ENCODE measurements around the gene KIAA1755. TPM values are rescaled to one million over a fixed set of nuclear protein-coding genes. Genes with fewer than 3 reads are reported as not detected.

The KIAA1755 gene
- total RNA-seq, 4 donors from 2014 or later: 0.12 to 3.4 (median 0.39) TPM

DNA sequence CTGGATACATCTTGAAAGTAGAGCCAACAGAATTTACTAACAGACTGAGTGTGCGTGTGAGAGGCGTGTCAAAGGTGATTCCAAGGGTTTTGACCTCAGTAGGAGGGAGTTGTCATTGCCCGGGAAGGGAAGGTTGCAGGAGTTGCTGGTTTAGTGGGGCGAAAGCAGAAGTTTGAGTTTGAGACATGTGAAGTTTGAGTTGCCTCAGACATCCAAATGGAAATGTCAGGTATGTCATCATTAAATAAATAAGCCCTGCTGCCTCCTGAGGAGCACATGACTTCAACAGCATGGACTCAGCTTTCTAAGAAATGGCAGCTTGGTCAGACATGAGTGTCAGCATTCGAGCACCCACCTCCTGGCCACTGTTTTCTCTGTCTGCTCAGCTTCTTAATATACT, 68.9 kb downstream of the KIAA1755 start:
- intact Hi-C loops (cut with DNase I): no loop called here
- DNase-seq: no peak
- no peaks in the 10 kb centered on the region for H3K9me3 ChIP-seq
- peaks cover 0 to 10% (median 0%) of the 10 kb centered on the region in 4 donors for H3K27me3 ChIP-seq
- H3K36me3 ChIP-seq: no peaks in the 10 kb centered on the region
- peak overlapping the region in 3 of 4 donors; percentile 13 to 51 (median 38) for H3K27ac ChIP-seq
- 75% methylated on average over 5 of the region's 5 CpGs for WGBS, 2 donors
- H3K4me1 ChIP-seq: peaks cover 7 to 27% (median 8%) of the 10 kb centered on the region in 3 donors
- TF ChIP-seq, protein P1, sequence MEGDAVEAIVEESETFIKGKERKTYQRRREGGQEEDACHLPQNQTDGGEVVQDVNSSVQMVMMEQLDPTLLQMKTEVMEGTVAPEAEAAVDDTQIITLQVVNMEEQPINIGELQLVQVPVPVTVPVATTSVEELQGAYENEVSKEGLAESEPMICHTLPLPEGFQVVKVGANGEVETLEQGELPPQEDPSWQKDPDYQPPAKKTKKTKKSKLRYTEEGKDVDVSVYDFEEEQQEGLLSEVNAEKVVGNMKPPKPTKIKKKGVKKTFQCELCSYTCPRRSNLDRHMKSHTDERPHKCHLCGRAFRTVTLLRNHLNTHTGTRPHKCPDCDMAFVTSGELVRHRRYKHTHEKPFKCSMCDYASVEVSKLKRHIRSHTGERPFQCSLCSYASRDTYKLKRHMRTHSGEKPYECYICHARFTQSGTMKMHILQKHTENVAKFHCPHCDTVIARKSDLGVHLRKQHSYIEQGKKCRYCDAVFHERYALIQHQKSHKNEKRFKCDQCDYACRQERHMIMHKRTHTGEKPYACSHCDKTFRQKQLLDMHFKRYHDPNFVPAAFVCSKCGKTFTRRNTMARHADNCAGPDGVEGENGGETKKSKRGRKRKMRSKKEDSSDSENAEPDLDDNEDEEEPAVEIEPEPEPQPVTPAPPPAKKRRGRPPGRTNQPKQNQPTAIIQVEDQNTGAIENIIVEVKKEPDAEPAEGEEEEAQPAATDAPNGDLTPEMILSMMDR (IDR thresholded peaks at IDR 0.05): no peak
- TF ChIP-seq POLR2A (IDR thresholded peaks at IDR 0.05): no peak
- no peak overlapping the region for H3K4me3 ChIP-seq

DNA sequence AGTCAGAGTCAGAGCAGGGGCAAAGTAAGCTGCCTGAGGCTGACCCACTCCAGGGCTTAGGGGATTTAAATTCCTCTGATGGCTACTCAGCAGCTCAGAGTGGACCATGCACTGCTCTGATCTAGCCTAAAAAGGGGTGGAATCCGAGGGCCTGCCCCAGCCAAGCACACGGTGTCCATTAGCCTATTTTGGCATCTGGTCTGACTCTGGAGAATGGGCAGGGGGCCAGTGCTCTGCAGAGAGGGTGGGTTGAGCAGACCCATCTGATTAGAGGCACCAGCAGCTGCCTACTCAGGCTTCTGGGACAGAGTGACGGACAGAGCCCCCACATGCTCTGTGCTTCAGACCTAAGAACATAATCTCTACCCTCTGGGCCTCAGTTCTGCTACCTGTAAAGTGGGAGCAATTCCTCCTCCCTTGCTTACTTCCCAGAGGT, 69.6 kb downstream of the KIAA1755 start:
- H3K36me3 ChIP-seq: no peaks in the 10 kb centered on the region
- WGBS, 2 donors: 64 to 92% methylated on average over 3 of the region's 3 CpGs
- H3K27ac ChIP-seq: peak overlapping the region in 3 of 4 donors; percentile 13 to 51 (median 38)
- intact Hi-C loops (cut with DNase I): no loop called here
- DNase-seq: no peak
- H3K4me1 ChIP-seq: peaks cover under 1 to 20% (median 3%) of the 10 kb centered on the region in 3 donors
- no peak overlapping the region for H3K4me3 ChIP-seq
- TF ChIP-seq, protein P1 (IDR thresholded peaks at IDR 0.05): no peak
- TF ChIP-seq POLR2A (IDR thresholded peaks at IDR 0.05): no peak
- H3K27me3 ChIP-seq: peaks cover 0 to 9% (median 0%) of the 10 kb centered on the region in 4 donors
- H3K9me3 ChIP-seq: no peaks in the 10 kb centered on the region

DNA sequence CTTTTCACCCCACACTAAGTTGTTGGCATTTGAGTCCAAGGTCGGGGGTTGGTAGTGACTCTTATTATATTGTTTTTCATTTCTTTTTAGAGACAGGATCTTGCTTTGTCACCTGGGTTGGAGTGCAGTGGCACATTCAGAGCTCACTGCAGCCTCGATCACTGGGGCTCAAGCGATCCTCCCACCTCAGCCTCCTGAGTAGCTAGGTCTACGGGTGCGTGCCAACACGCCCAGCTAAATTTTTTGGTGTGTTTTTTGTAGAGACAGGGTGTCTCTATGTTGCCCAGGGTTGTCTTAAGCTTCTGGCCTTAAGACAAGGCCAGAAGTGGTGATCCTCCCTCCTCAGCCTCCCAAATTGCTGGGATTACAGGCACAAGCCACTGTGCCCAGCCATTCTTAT, 70.4 kb downstream of the KIAA1755 start:
- no peak overlapping the region for H3K4me3 ChIP-seq
- 95 to 97% methylated on average over 6 of the region's 6 CpGs for WGBS, 2 donors
- no peak for DNase-seq
- H3K9me3 ChIP-seq: no peaks in the 10 kb centered on the region
- intact Hi-C loops (cut with DNase I): no loop called here
- peaks cover 0 to 3% (median 0%) of the 10 kb centered on the region in 4 donors for H3K27me3 ChIP-seq
- H3K4me1 ChIP-seq: peaks cover 0 to 12% (median 0%) of the 10 kb centered on the region in 3 donors
- no peaks in the 10 kb centered on the region for H3K36me3 ChIP-seq
- peak overlapping the region in 1 of 4 donors; percentile 38 for H3K27ac ChIP-seq
- TF ChIP-seq, protein P1 (IDR thresholded peaks at IDR 0.05): no peak
- TF ChIP-seq POLR2A (IDR thresholded peaks at IDR 0.05): no peak

DNA sequence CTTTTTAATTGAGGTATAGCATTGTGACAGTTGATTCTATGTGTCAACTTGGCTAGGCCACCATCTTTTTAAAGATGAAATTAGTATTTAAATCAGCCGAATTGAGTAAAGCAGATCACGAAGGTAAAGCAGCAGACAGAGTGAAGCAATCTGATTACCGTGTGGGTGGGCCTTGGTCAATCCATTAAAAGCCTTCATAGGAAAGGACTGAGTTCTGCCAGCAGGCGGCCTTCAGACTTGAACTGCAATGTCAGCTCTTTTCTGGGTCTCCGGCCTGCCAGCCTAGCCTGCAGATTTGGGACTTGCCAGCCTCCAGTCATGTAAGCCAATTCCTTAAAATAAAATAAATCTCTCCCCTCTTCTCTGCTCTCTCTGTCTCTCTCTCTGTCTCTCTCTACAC, 73.0 kb downstream of the KIAA1755 start:
- no peak overlapping the region for H3K4me3 ChIP-seq
- no peaks in the 10 kb centered on the region for H3K9me3 ChIP-seq
- no peak for DNase-seq
- intact Hi-C loops (cut with DNase I): no loop called here
- no peaks in the 10 kb centered on the region for H3K36me3 ChIP-seq
- no peak for TF ChIP-seq POLR2A (IDR thresholded peaks at IDR 0.05)
- TF ChIP-seq, protein P1 (IDR thresholded peaks at IDR 0.05): no peak
- WGBS, 2 donors: 69 to 85% methylated on average over 5 of the region's 5 CpGs
- H3K4me1 ChIP-seq: peaks cover 0 to 20% (median 0%) of the 10 kb centered on the region in 3 donors
- H3K27ac ChIP-seq: no peak overlapping the region
- peaks cover 0 to 3% (median 0%) of the 10 kb centered on the region in 4 donors for H3K27me3 ChIP-seq

DNA sequence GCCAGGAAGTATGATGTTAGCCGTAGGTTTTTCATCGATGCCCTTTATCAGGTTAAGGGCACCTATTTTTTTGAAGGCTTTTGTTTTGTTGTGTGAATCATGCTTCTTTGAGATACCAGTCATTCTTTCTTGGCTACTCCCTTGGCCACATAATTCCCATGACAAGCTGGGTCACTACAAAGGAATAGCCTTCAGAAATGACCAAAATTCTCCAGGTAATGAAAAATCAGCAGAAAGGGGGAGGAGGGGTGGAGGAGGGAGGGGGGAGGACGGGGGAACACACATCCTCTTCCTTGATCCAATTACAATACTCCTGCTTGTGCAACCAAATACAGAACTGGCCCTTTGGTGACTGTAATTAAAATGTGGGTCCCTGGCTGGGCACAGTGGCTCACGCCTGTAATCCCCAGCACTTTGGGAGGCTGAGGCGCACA, 73.7 kb downstream of the KIAA1755 start:
- intact Hi-C loops (cut with DNase I): no loop called here
- DNase-seq: no peak
- WGBS, 2 donors: 42 to 43% methylated on average over 4 of the region's 5 CpGs
- H3K4me3 ChIP-seq: no peak overlapping the region
- H3K9me3 ChIP-seq: no peaks in the 10 kb centered on the region
- H3K4me1 ChIP-seq: peaks cover 0 to 20% (median 0%) of the 10 kb centered on the region in 3 donors
- TF ChIP-seq POLR2A (IDR thresholded peaks at IDR 0.05): no peak
- TF ChIP-seq, protein P1 (IDR thresholded peaks at IDR 0.05): no peak
- no peaks in the 10 kb centered on the region for H3K36me3 ChIP-seq
- H3K27ac ChIP-seq: no peak overlapping the region
- H3K27me3 ChIP-seq: peaks cover 0 to 3% (median 0%) of the 10 kb centered on the region in 4 donors
